ENCODE measurements around the gene THAP4.
"Not testable (repeated sequence)": the region's sequence is repeated elsewhere in the genome, so short reads cannot be mapped to it uniquely, and the experiment has no call there.

The THAP4 gene

DNA sequence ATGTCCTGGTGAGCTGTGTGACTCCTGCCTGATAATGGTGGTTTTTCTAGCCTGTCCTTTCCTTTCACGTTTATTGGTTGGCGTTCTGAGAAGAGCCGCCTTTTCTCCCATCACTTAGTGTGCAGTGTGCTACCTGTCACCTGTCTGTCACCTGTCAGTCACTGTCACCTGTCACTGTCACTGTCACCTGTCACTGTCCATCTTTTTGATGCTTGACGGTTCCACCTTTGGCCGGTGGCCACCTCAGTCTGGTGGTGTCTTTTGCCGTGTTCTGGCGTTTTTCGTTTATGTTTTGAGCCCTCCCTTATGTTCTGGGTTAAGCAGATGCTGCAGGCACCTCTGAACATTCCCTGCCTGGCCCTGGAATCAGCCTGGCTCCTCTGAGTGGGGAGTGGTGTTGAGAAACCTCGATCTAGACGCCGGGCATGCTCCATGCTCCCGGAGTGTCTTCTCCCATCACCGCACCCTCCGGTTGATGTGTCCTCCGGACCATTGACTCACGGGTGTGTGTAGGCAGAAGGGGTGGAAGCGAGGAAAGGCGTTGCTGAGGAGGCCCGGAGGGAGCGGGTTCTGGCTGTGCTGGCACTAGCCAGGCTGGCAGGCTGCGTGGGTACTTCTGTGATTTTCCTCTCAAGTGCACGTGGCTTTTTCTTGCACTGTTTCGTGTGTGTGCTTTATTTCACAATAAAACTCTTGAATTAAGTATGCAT is 28.9 kb upstream of the THAP4 start:
- no peak for DNase-seq (ENCODE audit: low read depth in 2 of 2)

DNA sequence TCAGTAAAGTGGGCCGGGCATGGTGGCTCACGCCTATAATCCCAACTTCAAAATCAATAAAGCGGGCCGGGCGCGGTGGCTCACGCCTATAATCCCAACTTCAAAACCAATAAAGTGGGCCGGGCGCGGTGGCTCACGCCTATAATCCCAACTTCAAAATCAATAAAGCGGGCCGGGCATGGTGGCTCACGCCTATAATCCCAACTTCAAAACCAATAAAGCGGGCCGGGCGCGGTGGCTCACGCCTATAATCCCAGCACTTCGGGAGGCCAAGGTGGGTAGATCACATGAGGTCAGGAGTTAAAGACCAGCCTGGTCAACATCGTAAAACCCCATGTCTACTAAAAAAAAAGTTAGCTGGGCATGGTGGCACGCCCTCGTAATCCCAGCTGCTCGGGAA is 25.8 kb upstream of the THAP4 start:
- not testable (repeated sequence) for DNase-seq (ENCODE audit: low read depth in 2 of 2)

- DNase-seq (ENCODE audit: low read depth in 2 of 2) = no peak
These were observed 23.7 kb upstream of the THAP4 start for GRCh38 chr2:241660593-241661213.

DNA sequence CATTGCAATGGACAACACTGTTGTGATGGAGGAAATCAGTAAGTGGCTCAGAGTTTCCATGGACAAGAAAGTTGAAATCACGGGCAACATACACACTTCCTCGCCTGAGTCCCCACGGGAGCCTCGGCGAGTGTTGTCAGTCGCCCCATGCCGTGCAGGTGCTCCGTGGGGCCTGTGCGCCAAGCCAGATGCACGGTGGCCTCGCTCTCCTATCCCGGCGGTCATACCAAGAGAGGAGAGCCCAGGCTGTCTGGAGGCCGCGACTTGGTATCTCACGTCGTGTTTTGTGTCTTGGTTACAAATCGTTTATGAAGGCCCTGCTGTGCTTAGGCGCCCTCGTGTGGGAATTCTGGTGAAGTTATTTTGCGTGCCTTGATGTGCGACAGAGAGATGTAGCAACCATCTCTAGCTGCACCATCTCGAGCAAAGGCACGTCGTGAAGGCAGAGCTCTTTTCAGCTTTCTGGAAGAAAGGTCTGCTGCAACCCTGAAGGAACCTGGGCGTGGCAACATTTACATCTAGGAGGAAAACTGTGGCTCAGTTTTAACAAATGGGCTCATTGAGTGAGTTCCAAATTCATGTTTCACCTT is 22.3 kb upstream of the THAP4 start:
- no peak for DNase-seq (ENCODE audit: low read depth in 2 of 2)

- DNase-seq (ENCODE audit: low read depth in 2 of 2) = no peak
These were observed 21.3 kb upstream of the THAP4 start for GRCh38 chr2:241658296-241658695.

DNA sequence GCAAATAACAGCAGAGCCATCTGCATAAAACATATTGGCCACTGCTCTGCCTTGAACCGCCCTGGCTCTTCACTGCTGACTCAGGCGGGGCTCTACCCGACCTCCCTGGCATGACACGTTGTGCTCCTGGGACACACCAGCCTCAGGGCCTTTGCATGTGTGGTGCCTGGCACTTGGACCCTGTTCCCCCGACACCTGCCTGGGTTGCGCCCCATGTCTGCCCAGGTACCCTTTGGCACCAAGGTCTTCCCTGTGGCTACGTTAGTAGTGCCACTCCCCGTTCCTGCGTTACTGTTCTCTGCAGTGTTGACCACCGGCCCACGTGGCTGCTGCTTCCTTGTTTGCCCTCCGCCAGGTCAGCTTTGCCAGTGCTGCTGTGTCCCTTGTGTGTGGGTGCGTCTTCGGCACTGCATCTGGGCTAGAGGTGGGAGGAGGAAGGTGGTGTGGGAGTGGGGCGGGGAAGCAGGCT is 20.9 kb upstream of the THAP4 start:
- DNase-seq (ENCODE audit: low read depth in 2 of 2) = no peak

GRCh38 chr2:241656190-241656741 is 19.3 kb upstream of the THAP4 start:
- no peak for DNase-seq (ENCODE audit: low read depth in 2 of 2)

DNA sequence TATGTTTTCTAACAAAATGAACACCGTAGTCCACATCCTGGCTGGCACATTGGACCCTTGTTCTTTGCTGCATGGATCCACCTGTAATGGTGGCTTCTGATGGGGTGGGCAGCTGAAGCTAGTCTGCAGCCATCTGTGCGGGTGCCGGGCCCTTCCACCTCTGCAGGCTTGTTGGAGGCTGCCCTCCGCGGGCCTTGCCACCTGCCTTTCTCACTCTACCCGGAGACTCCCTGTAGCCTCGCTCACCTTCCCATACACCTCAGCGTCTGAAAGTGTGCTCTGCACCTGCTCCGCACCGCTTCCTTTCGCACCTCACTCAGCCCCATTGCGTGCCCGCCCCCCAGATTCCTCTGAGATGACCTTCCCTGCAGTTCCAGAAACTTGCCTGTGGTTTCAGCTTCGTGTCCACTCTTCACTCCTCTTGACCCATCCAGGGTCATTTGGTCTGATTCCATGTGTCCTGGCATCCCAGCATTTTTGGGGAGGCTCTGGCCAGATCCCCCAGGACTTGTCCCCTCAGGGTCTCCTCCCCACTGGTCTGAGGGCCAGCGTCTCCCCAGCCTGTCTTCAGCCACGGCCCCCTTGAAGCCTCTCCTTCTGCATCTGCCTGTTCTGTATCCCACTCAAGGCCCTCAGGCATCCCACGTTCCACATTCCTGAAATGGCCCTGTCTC is 18.7 kb upstream of the THAP4 start:
- no peak for DNase-seq (ENCODE audit: low read depth in 2 of 2)

- no peak for DNase-seq (ENCODE audit: low read depth in 2 of 2)
These were observed 17.6 kb upstream of the THAP4 start for GRCh38 chr2:241654551-241654950.

- DNase-seq (ENCODE audit: low read depth in 2 of 2) = no peak
These were observed 16.3 kb upstream of the THAP4 start for GRCh38 chr2:241653210-241653750.

DNA sequence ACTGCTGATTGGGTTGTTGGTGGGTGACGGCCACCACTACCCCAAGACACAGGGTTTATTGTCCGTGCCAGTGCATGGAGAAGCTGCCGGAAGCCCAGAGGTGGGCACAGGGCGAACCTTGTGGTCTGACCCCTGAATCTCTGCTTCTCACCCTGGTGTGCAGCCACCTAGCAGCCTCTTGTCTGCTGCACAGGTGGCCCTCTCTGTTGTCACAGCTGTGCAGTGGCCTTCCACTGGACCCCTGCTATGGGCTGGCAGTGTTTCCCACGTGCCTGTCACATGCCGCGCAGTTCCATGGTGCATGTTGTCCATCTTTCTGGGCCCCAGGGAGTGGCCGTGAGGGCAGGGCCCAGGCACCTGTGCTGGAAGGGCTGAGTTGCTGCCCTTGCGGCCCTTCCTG is 15.8 kb upstream of the THAP4 start:
- no peak for DNase-seq (ENCODE audit: low read depth in 2 of 2)

- DNase-seq (ENCODE audit: low read depth in 2 of 2) = no peak
These were observed 15.2 kb upstream of the THAP4 start for GRCh38 chr2:241652142-241652541.

GRCh38 chr2:241649927-241650326 is 13.0 kb upstream of the THAP4 start:
- DNase-seq (ENCODE audit: low read depth in 2 of 2) = no peak

DNA sequence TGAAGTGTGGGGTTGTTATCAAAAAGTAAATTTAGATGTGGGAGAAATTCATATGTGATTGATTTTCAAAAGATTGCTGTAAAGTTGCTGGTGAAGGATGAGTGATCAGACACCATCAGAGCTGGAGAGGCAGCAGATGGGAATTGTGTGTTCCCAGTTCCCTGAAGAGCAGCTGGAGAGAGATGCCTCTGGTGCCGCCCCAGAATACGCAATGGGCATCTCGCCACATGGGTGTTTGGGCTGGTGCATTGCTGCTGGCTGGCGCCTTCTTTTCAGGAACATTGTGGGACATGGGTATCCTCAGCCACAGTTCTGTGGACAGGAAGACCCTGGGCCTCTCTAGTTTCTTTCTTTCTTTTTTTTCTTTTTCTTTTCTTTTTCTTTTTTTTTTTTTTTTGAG is 12.4 kb upstream of the THAP4 start:
- no peak for DNase-seq (ENCODE audit: low read depth in 2 of 2)

DNA sequence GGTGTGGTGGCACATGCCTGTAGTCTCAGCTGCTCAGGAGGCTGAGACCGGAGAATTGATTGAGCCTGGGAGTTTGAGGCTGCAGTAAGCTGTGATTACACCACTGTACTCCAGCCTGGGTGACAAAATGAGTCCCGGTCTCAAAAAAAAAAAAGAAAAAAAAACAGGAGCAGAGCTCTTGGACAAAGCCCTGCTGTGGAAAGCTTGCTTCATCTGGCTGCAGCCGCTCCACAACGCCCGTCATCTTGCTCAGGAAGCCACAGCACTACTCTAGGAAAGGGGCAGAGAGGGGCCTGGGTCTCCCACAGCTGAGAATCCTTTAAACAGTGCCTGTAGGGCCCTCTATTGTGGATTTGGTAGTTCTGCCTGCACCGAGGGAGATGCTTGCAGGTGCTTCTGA is 11.5 kb upstream of the THAP4 start:
- DNase-seq (ENCODE audit: low read depth in 2 of 2) = no peak

DNA sequence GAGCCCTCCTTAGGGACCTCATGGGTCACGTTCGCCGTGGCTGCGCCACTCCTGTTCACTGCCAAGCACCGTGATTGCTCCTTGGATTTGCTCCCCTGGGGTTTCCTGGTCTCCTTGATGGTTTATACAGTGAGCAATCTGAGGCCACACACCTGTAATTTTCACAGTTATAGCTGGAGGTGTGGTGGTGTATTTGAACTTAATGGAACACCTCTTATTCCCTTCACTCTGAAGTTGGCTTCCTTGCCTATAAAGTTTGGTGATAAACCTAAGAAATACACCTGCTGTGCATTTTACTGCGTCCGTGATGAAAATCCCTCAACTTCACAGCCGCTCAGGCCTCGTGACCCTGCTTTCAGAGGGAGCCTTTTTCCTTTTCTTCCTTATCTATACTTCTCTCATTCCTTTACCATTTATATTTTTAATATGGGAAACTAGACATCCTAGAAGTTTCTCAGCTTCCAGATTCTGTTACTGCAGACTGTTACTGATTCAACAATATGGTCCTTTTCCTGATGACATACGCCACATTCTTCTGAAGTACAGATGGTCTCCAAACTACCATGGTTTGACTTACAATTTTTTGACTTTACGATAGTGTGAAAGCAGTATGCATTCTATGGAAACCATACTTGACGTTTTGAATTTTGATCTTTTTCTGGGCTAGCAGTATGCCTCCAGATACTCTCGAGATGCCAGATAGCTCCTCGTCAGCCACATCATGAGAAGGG is 9.1 kb upstream of the THAP4 start:
- DNase-seq (ENCODE audit: low read depth in 2 of 2) = no peak

DNA sequence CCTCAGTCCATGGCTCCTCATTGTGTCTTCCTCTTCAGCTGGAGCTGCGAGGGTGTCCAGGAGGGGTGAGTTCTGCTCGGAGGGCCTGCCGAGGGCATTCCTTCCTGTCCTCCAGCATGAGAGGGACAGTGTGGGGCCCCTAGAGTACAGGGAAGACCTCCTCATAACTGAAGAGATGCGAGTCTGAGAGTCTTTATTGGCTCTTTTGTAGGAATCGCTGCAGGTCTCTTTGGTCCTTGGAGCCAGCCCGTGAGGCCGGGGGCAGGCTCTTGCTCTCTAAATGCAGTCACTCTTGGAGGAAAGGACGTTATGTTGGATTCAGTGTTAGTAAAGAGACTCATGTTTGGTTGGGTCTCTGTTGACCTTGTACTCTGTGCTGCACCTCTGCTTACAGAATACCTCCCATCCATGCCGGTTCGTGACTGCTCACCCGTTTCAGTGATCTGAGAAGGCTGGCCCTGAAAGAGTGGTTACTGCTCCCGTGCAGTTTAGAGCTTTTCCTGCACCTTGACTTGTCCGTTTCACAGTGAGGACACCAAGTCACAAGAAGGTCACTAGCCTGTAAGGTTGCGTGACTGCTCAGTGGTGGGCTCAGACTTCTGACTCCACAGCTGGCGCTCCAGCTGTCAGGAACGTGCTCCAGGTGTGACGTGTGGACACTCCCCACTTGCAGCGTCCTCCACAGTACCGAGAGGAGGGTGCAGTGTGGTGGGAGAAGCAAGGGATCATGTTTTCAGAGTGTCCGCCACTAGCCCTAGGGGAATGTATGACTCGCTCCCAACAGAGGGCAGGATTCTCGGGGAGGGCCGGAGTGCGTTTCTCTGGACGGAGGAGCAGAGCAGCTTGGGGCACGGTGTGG is 8.3 kb upstream of the THAP4 start:
- no peak for DNase-seq (ENCODE audit: low read depth in 2 of 2)

GRCh38 chr2:241641631-241642030 is 4.7 kb upstream of the THAP4 start:
- no peak for DNase-seq (ENCODE audit: low read depth in 2 of 2)

GRCh38 chr2:241640165-241640795 is 3.3 kb upstream of the THAP4 start:
- DNase-seq (ENCODE audit: low read depth in 2 of 2) = no peak

GRCh38 chr2:241639385-241639784 is 2.4 kb upstream of the THAP4 start:
- no peak for DNase-seq (ENCODE audit: low read depth in 2 of 2)

Measured in stimulated activated CD8-positive, alpha-beta memory T cell treated with anti-CD3 and anti-CD28 coated beads, Interleukin-2, amount 100 ng/mL, for 1 hour (primary cell).